Lower leg skin (tissue), 3 donors: ENCODE results near the gene STAC3.

ENCODE experiments used
- POLR2A ChIP-seq, 2 donors: fragments of 450-650 bp; IDR thresholded peaks; one replicate each; pipeline ENCODE4 v1.6.1; 2016 to 2017; ENCODE audit warnings: antibody characterized with exemption in 2 of 2, mild to moderate bottlenecking in 1 of 2, moderate library complexity in 1 of 2
- TF ChIP-seq, protein P1 (sequence below), 3 donors: fragments of 450-650 bp; IDR thresholded peaks; one replicate each; pipeline ENCODE4 v1.5.1; 2016; ENCODE audit warnings: antibody characterized with exemption in 3 of 3, mild to moderate bottlenecking in 3 of 3, moderate library complexity in 2 of 3

DNA sequence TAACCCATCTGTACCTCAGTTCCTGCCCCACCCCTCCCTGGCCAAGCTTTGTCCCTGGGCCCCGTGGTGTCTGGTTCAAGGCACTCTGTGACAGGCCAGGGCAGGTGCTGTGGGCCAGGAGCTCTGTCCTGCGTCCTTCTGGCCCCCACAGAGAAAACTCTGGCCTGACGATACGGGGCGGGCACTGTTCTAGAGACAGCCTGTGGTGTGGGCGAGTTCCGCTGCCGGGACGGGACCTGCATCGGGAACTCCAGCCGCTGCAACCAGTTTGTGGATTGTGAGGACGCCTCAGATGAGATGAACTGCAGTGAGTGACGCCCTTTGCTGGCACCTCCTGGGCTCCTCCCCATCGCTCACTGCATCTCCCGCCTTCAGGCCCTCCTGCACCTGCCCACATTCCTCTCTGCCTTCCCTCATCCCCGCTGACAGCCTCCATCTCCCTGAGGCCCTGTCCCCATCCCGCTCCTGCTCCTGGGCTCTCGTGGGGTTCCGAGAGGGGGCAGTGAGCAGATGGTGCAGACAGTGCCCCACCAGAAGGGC lies 57.2 kb downstream of the STAC3 start:
- TF ChIP-seq, protein P1, sequence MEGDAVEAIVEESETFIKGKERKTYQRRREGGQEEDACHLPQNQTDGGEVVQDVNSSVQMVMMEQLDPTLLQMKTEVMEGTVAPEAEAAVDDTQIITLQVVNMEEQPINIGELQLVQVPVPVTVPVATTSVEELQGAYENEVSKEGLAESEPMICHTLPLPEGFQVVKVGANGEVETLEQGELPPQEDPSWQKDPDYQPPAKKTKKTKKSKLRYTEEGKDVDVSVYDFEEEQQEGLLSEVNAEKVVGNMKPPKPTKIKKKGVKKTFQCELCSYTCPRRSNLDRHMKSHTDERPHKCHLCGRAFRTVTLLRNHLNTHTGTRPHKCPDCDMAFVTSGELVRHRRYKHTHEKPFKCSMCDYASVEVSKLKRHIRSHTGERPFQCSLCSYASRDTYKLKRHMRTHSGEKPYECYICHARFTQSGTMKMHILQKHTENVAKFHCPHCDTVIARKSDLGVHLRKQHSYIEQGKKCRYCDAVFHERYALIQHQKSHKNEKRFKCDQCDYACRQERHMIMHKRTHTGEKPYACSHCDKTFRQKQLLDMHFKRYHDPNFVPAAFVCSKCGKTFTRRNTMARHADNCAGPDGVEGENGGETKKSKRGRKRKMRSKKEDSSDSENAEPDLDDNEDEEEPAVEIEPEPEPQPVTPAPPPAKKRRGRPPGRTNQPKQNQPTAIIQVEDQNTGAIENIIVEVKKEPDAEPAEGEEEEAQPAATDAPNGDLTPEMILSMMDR (IDR thresholded peaks at IDR 0.05), result no peak
- no peak for TF ChIP-seq POLR2A (IDR thresholded peaks at IDR 0.05)
